ENCODE data around the gene FAM50B. TPM values are rescaled to one million over a fixed set of nuclear protein-coding genes. Genes with fewer than 3 reads are reported as not detected.

Gene FAM50B
- total and polyA plus RNA-seq, 2 of the 13 experiments (the other 11 are each of a cell fraction or from before 2014, with no cell fraction given): 0.05 TPM; not detected in 1

GRCh38 chr6:3825851-3826581, 23.2 kb upstream of the FAM50B start (continued):
- TF ChIP-seq RFXAP (CRISPR knock-in tag; IDR thresholded peaks at IDR 0.05; ENCODE audit: borderline replicate concordance) (no peak), ZSCAN29 (CRISPR knock-in tag; conservative IDR thresholded peaks at IDR 0.05) (no peak), GATA4 (IDR thresholded peaks at IDR 0.05; ENCODE audit: borderline replicate concordance, low read depth) (no peak), ZNF839 (CRISPR knock-in tag; IDR thresholded peaks at IDR 0.05; ENCODE audit: borderline replicate concordance) (no peak), E2F2 (CRISPR knock-in tag; IDR thresholded peaks at IDR 0.05; ENCODE audit: borderline replicate concordance) (no peak), ZNF644 (CRISPR knock-in tag; IDR thresholded peaks at IDR 0.05; ENCODE audit: low read depth) (no peak), SETDB1 (CRISPR knock-in tag; IDR thresholded peaks at IDR 0.05; ENCODE audit: borderline replicate concordance) (no peak), THYN1 (CRISPR knock-in tag; IDR thresholded peaks at IDR 0.05; ENCODE audit: borderline replicate concordance, low read depth) (no peak), STAT5B (CRISPR knock-in tag; IDR thresholded peaks at IDR 0.05) (no peak), ZNF768 (CRISPR knock-in tag; IDR thresholded peaks at IDR 0.05) (no peak), ZNF235 (CRISPR knock-in tag; IDR thresholded peaks at IDR 0.05; ENCODE audit: borderline replicate concordance) (no peak), ZNF33A (CRISPR knock-in tag; IDR thresholded peaks at IDR 0.05; ENCODE audit: borderline replicate concordance) (no peak), TBP (CRISPR knock-in tag; IDR thresholded peaks at IDR 0.05) (no peak), SAFB2 (CRISPR knock-in tag; IDR thresholded peaks at IDR 0.05; ENCODE audit: borderline replicate concordance, low read depth) (no peak), NONO (IDR thresholded peaks at IDR 0.05) (no peak), NONO (CRISPR knock-in tag; conservative IDR thresholded peaks at IDR 0.05) (0 out of 2 replicates have a peak, but pooled peaks have one; percentile 14), CBFB (CRISPR knock-in tag; IDR thresholded peaks at IDR 0.05) (no peak), HINFP (CRISPR knock-in tag; IDR thresholded peaks at IDR 0.05; ENCODE audit: low read depth) (no peak)
- TF ChIP-seq, protein P1, sequence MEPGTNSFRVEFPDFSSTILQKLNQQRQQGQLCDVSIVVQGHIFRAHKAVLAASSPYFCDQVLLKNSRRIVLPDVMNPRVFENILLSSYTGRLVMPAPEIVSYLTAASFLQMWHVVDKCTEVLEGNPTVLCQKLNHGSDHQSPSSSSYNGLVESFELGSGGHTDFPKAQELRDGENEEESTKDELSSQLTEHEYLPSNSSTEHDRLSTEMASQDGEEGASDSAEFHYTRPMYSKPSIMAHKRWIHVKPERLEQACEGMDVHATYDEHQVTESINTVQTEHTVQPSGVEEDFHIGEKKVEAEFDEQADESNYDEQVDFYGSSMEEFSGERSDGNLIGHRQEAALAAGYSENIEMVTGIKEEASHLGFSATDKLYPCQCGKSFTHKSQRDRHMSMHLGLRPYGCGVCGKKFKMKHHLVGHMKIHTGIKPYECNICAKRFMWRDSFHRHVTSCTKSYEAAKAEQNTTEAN (CRISPR knock-in tag; conservative IDR thresholded peaks at IDR 0.05): no peak
- TF ChIP-seq, protein P2, sequence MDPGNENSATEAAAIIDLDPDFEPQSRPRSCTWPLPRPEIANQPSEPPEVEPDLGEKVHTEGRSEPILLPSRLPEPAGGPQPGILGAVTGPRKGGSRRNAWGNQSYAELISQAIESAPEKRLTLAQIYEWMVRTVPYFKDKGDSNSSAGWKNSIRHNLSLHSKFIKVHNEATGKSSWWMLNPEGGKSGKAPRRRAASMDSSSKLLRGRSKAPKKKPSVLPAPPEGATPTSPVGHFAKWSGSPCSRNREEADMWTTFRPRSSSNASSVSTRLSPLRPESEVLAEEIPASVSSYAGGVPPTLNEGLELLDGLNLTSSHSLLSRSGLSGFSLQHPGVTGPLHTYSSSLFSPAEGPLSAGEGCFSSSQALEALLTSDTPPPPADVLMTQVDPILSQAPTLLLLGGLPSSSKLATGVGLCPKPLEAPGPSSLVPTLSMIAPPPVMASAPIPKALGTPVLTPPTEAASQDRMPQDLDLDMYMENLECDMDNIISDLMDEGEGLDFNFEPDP (CRISPR knock-in tag; conservative IDR thresholded peaks at IDR 0.05): no peak
- TF ChIP-seq, protein P3, sequence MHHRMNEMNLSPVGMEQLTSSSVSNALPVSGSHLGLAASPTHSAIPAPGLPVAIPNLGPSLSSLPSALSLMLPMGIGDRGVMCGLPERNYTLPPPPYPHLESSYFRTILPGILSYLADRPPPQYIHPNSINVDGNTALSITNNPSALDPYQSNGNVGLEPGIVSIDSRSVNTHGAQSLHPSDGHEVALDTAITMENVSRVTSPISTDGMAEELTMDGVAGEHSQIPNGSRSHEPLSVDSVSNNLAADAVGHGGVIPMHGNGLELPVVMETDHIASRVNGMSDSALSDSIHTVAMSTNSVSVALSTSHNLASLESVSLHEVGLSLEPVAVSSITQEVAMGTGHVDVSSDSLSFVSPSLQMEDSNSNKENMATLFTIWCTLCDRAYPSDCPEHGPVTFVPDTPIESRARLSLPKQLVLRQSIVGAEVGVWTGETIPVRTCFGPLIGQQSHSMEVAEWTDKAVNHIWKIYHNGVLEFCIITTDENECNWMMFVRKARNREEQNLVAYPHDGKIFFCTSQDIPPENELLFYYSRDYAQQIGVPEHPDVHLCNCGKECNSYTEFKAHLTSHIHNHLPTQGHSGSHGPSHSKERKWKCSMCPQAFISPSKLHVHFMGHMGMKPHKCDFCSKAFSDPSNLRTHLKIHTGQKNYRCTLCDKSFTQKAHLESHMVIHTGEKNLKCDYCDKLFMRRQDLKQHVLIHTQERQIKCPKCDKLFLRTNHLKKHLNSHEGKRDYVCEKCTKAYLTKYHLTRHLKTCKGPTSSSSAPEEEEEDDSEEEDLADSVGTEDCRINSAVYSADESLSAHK (CRISPR knock-in tag; IDR thresholded peaks at IDR 0.05; ENCODE audit: borderline replicate concordance): no peak

All from HepG2 (cell line).